Measurements from ENCODE around the gene CTIF. TPM values are rescaled to one million over a fixed set of nuclear protein-coding genes. Genes with fewer than 3 reads are reported as not detected.

CTIF gene
- total RNA-seq, 3 donors from 2014 or later: 13.2 to 50.3 (median 19.6) TPM

GRCh38 chr18:48635806-48636205 is 97.0 kb downstream of the CTIF start:
- Histone ChIP-seq H3K36me3 (ENCODE audit: low read depth) (no peaks in the 10 kb centered on the region), H3K4me1 (ENCODE audit: low read depth) (no peaks in the 10 kb centered on the region), H3K9me3 (no peaks in the 10 kb centered on the region), H3K4me3 (no peak overlapping the region)
- DNase-seq (no peak), ATAC-seq (no peak)
- TF ChIP-seq CTCF (IDR thresholded peaks at IDR 0.05): no peak
- intact Hi-C loops (cut with DNase I, micrococcal nuclease): no loop called here

- no peak for TF ChIP-seq CTCF (IDR thresholded peaks at IDR 0.05)
- Histone ChIP-seq H3K4me1 (ENCODE audit: low read depth) (no peaks in the 10 kb centered on the region), H3K36me3 (ENCODE audit: low read depth) (no peaks in the 10 kb centered on the region), H3K9me3 (no peaks in the 10 kb centered on the region), H3K4me3 (no peak overlapping the region)
- DNase-seq (no peak), ATAC-seq (no peak)
- intact Hi-C loops (cut with DNase I, micrococcal nuclease): no loop called here
Observed at GRCh38 chr18:48636436-48636835, 97.6 kb downstream of the CTIF start.

GRCh38 chr18:48637081-48637990 is 98.5 kb downstream of the CTIF start:
- H3K4me3 ChIP-seq: no peak overlapping the region
- TF ChIP-seq CTCF (IDR thresholded peaks at IDR 0.05): no peak
- no peaks in the 10 kb centered on the region for H3K4me1 ChIP-seq (ENCODE audit: low read depth)
- intact Hi-C loops (cut with DNase I, micrococcal nuclease): no loop called here
- DNase-seq: no peak
- no peaks in the 10 kb centered on the region for H3K36me3 ChIP-seq (ENCODE audit: low read depth)
- no peaks in the 10 kb centered on the region for H3K9me3 ChIP-seq
- ATAC-seq: no peak

GRCh38 chr18:48638451-48638850 is 99.6 kb downstream of the CTIF start:
- no peak for DNase-seq
- Histone ChIP-seq H3K4me3 (no peak overlapping the region), H3K36me3 (ENCODE audit: low read depth) (no peaks in the 10 kb centered on the region), H3K9me3 (no peaks in the 10 kb centered on the region), H3K4me1 (ENCODE audit: low read depth) (no peaks in the 10 kb centered on the region)
- intact Hi-C loops (cut with DNase I, micrococcal nuclease): no loop called here
- no peak for ATAC-seq
- TF ChIP-seq CTCF (IDR thresholded peaks at IDR 0.05): no peak

- no peaks in the 10 kb centered on the region for H3K9me3 ChIP-seq
- ATAC-seq (no peak), DNase-seq (no peak)
- no peak for TF ChIP-seq CTCF (IDR thresholded peaks at IDR 0.05)
- no peak overlapping the region for H3K4me3 ChIP-seq
- no peaks in the 10 kb centered on the region for H3K4me1 ChIP-seq (ENCODE audit: low read depth)
- no peaks in the 10 kb centered on the region for H3K36me3 ChIP-seq (ENCODE audit: low read depth)
- intact Hi-C loops (cut with DNase I, micrococcal nuclease): no loop called here
Observed at GRCh38 chr18:48638896-48639771, 100.3 kb downstream of the CTIF start.

Measured in mucosa of descending colon (tissue), 3 donors.